SIG-M5 treated with dmso at 0.1 percent for 504 hours (cell line): ENCODE measurements around the gene CLK4.

Experiments
- DNase-seq: peaks from one replicate; lab custom pipeline; 2025; ENCODE audit not compliant: unreplicated experiment; lab: John Stamatoyannopoulos, UW

CLK4 gene

GRCh38 chr5:178640331-178641045 is 13.6 kb upstream of the CLK4 start:
- DNase-seq: no peak

- DNase-seq: peak; percentile 26
Measured at GRCh38 chr5:178637356-178638074, 10.7 kb upstream of the CLK4 start.

- DNase-seq: no peak
Measured at GRCh38 chr5:178632285-178632684, 5.4 kb upstream of the CLK4 start.

GRCh38 chr5:178630951-178631350 is 4.1 kb upstream of the CLK4 start:
- DNase-seq: no peak

- DNase-seq: no peak
Measured at GRCh38 chr5:178630475-178630930, 3.7 kb upstream of the CLK4 start.

- DNase-seq: no peak
Measured at GRCh38 chr5:178627259-178627598, 379 bp upstream of the CLK4 start.

- DNase-seq: peak; percentile 73
Measured at GRCh38 chr5:178625679-178626483, 969 bp downstream of the CLK4 start.

- DNase-seq: no peak
Measured at GRCh38 chr5:178624631-178625546, 2.0 kb downstream of the CLK4 start.

GRCh38 chr5:178622679-178623247 is 4.1 kb downstream of the CLK4 start:
- DNase-seq: no peak

- DNase-seq: no peak
Measured at GRCh38 chr5:178619390-178619789, 7.5 kb downstream of the CLK4 start.

GRCh38 chr5:178612299-178612698 is 14.6 kb downstream of the CLK4 start:
- no peak for DNase-seq

GRCh38 chr5:178606269-178606668 is 20.6 kb downstream of the CLK4 start:
- no peak for DNase-seq

GRCh38 chr5:178605788-178606187 is 21.1 kb downstream of the CLK4 start:
- DNase-seq: no peak

- DNase-seq: no peak
Measured at GRCh38 chr5:178602752-178603151, 24.1 kb downstream of the CLK4 start.

- no peak for DNase-seq
Measured at GRCh38 chr5:178595750-178596149, 31.1 kb downstream of the CLK4 start.

GRCh38 chr5:178595150-178595549 is 31.7 kb downstream of the CLK4 start:
- DNase-seq: no peak

GRCh38 chr5:178590924-178591423 is 35.9 kb downstream of the CLK4 start:
- DNase-seq: no peak

- DNase-seq: peak; percentile 81
Measured at GRCh38 chr5:178590141-178590923, 36.5 kb downstream of the CLK4 start, which contains the start of gene COL23A1. TSS of gene COL23A1 (minus strand) at chr5:178590393.
